Urinary bladder (tissue), 4 donors: ENCODE results near the gene ANKS1B. TPM values are rescaled to one million over a fixed set of nuclear protein-coding genes. Genes with fewer than 3 reads are reported as not detected.

Experiments
- DNase-seq: peaks from one replicate; pipeline ENCODE4 v3.0.0-alpha.2; 2015; ENCODE audit errors: extremely low spot score
- H3K27ac ChIP-seq: one replicate; pipeline ENCODE4 v1.5.1; 2013; ENCODE audit warnings: low read depth, mild to moderate bottlenecking, moderate library complexity
- H3K36me3 ChIP-seq: one replicate; pipeline ENCODE4 v1.6.1; 2013; ENCODE audit warnings: mild to moderate bottlenecking, moderate library complexity; ENCODE audit not compliant: insufficient read depth
- H3K4me1 ChIP-seq: one replicate; pipeline ENCODE4 v1.6.1; 2013; ENCODE audit warnings: mild to moderate bottlenecking, moderate library complexity; ENCODE audit not compliant: insufficient read depth
- H3K4me3 ChIP-seq: one replicate; pipeline ENCODE4 v1.5.1; 2013; ENCODE audit warnings: low read depth, low read length
- WGBS: extraction: QIAGEN DNeasy Blood & Tissue Kit; methylation state at CpG from one replicate; pipeline ENCODE4 v1.1.7; 2013; 5-methylcytosine and 5-hydroxymethylcytosine counted together
- polyA plus RNA-seq: library from polyadenylated mRNA; stranded (reverse); fragments of 200-250 nt; gene quantifications from one replicate; pipeline ENCODE4 v1.2.3, GENCODE V29; 2013
- total RNA-seq: library from RNA; depleted of rRNA; stranded (reverse); fragments of >200 nt; gene quantifications from one replicate; pipeline ENCODE4 v1.2.3, GENCODE V29; 2014
- donor health status: healthy with polysubstance abuse.
- donor health status: healthy.

ANKS1B gene
- total and polyA plus RNA-seq, 2 donors: 4.9 to 43.7 TPM

DNA sequence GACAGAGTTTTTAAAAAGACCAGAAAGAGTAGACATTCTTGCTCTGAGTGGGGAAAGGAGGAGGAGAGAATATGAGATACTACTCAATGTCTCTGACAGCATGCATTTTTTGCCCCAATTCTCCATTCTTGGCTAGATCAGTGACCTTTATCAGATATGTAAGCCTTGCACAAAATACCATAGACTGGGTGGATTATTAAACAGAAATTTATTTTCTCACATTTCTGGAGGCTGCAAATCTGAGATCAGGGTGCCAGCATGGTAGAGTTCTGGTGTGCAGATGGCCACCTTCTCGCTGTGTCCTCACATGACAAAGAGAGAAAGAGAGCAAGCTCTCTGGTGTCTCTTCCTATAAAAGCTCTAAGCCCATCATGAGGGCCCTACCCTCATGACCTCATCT lies 38.6 kb downstream of the ANKS1B start:
- Histone ChIP-seq H3K27ac (no peak overlapping the region), H3K4me3 (no peak overlapping the region), H3K36me3 (no peaks in the 10 kb centered on the region), H3K4me1 (no peaks in the 10 kb centered on the region)
- 90% methylated on average over 1 of the region's 1 CpG for WGBS
- no peak for DNase-seq

DNA sequence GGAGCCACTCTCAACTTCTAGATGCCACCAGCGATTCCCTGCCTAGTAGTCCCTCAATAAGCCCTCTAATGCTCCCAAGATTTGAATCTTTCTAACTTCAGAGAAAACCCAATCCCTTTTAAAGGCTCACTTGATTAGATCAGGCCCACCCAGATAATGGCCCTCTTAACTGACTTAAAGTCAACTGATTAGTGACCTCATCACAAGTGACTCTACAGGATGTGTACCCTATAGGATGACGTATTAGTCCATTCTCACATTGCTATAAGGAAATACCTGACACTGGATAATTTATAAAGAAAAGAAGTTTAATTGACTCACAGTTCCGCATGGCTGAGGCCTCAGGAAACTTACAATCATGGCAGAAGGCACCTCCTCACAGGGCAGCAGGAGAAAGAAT lies 49.1 kb downstream of the ANKS1B start:
- H3K4me3 ChIP-seq: no peak overlapping the region
- 84% methylated on average over 3 of the region's 3 CpGs for WGBS
- H3K36me3 ChIP-seq: no peaks in the 10 kb centered on the region
- H3K4me1 ChIP-seq: no peaks in the 10 kb centered on the region
- no peak for DNase-seq
- H3K27ac ChIP-seq: no peak overlapping the region

DNA sequence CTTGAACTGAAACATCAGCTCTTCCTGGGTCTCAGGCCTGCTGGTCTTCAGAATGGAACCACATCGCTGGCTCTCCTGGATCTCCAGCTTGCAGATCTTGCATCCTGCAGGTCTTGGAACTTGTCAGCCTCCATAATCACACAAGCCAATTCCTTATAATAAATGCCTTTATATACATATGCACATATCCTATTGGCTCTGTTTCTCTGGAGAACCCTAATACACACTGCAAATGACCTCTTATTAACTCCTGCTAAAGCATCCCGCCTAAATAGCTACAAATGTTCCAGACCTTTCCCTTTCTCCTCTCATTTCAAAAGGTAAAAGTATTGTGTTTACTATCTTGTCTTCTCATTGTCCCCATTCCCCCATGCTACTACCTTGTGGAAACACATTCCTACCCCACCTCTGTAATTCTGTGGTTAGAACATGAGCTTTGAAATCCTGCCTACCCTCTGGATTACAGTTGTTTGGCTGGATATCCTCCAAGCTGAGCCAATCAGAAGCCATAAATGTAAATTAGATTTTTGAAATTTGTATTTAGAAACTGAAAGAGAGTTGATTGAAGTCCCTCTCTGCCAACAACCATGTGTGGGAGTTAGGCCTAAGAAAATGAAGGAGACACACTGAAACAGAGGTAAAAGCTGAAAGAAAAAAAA lies 58.1 kb downstream of the ANKS1B start:
- DNase-seq: no peak
- WGBS: 94% methylated on average over 2 of the region's 2 CpGs
- H3K4me3 ChIP-seq: no peak overlapping the region
- no peak overlapping the region for H3K27ac ChIP-seq
- no peaks in the 10 kb centered on the region for H3K4me1 ChIP-seq
- no peaks in the 10 kb centered on the region for H3K36me3 ChIP-seq

DNA sequence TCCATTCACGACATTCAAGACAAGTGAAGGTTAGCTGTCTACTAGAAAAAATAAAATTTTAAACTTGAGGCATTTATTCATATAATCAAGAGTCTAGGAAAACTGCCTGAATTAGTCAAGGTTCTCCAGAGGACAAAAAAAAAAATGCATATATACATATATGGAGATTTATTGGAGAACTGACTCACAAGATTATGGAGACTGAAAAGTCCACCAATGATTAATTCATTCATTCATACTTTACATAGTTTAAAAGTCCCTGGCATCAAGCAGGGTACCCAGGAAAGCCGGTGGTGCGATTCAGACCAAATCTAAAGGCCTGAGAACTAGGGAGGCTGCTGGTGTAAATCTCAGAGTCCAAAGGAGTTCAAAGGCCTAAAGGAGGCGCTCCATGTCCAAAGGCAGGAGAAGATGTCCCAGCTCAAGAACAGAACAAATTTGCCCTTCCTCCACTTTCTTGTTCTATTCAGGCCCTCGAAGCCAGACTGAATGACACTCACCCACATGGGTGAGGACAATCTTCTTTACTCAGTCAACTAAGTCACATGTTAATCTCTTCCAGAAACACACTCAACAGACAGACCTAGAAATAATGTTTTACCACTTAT lies 64.3 kb downstream of the ANKS1B start:
- DNase-seq: no peak
- Histone ChIP-seq H3K4me3 (no peak overlapping the region), H3K36me3 (no peaks in the 10 kb centered on the region), H3K27ac (no peak overlapping the region), H3K4me1 (no peaks in the 10 kb centered on the region)
- 92% methylated on average over 5 of the region's 5 CpGs for WGBS

DNA sequence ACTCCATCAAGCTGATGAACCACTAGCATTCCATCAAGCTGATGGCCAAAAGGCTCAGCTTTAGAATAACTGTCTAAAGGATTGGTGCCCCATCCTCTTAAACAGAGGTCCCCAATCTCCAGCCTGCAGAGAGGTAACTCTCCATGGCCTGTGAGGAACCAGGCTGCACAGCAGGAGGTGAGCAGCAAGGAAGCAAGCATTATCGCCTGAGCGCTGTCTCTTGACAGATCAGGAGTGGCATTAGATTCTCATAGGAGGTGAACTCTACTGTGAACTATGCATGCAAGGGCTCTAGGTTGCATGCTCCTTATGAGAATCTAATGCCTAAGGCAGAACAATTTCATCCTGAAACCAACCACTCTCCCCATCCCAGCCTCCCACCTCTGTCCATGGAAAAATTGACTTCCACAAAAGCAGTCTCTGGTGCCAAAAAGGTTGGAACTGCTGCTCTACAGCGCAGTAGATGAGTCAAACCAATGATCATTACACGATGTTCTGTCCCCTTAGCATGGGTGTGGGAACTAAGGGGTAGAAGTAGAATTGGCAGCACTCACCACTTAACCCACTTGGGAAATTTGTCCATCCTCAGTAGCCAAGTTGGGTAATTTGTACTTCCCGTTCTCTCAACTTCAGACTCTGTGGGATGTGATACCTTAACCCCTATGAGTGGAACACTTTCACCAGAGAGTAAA lies 66.9 kb downstream of the ANKS1B start:
- H3K36me3 ChIP-seq: no peaks in the 10 kb centered on the region
- DNase-seq: no peak
- 86% methylated on average over 5 of the region's 5 CpGs for WGBS
- no peak overlapping the region for H3K27ac ChIP-seq
- H3K4me1 ChIP-seq: no peaks in the 10 kb centered on the region
- H3K4me3 ChIP-seq: no peak overlapping the region

DNA sequence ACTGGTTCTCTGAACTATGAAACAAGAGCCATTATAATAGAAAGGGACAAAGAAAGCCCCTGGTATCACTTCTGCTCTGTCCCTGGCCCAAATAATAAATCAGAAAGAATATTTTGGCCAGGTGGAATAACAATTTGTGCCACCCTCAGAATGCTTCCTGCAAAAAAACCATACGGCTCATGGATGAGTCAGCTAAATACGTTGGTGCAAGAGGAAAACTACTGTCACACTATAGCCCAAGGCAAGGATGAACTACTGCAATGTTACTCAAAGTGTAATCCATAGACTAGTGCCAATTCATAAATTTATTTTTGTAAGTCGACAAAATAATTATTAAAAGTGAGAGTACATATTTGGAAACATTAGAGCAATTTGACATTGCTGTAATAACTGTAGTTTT lies 68.2 kb downstream of the ANKS1B start:
- WGBS: 84% methylated on average over 3 of the region's 3 CpGs
- H3K4me3 ChIP-seq: no peak overlapping the region
- no peaks in the 10 kb centered on the region for H3K4me1 ChIP-seq
- DNase-seq: no peak
- no peaks in the 10 kb centered on the region for H3K36me3 ChIP-seq
- H3K27ac ChIP-seq: no peak overlapping the region

DNA sequence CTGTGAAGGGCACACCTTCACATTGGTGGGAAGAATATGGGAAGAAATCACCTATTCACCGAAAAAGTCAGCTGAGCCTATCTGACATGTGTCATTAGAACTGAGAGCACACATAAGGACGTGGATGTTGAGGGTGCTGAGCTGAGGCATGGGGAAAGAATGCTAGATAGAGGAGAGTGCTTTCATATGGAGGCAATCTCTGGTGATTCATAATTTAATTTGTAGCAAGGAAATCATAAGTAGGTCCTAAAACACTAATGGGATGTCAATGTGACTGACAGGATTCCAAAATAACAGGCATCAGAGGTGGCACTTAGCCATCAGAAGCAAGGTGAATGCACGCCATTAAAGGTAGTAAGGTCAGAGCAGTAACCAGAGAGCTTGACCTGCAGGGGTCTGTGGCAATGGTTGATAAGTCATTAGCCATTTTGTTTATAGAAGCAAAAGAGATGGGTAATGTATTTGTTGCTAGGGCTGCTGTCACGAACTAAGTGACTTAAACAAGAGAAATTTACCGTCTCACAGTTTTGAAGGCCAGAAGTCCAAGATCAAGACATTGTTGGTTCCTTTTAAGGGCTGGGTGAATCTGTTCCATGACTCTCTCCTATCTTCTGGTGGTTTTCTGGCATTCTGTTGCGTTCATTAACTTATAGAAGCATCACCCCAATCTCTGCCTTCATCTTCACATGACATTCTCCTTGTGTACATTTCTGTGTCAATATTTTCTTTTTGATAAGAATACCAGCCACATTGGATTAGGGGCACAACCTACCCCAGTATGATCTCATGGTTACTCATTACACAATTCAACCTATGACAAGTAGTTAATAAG lies 69.3 kb downstream of the ANKS1B start:
- no peaks in the 10 kb centered on the region for H3K4me1 ChIP-seq
- H3K27ac ChIP-seq: no peak overlapping the region
- WGBS: 90% methylated on average over 6 of the region's 6 CpGs
- no peak for DNase-seq
- no peak overlapping the region for H3K4me3 ChIP-seq
- no peaks in the 10 kb centered on the region for H3K36me3 ChIP-seq

DNA sequence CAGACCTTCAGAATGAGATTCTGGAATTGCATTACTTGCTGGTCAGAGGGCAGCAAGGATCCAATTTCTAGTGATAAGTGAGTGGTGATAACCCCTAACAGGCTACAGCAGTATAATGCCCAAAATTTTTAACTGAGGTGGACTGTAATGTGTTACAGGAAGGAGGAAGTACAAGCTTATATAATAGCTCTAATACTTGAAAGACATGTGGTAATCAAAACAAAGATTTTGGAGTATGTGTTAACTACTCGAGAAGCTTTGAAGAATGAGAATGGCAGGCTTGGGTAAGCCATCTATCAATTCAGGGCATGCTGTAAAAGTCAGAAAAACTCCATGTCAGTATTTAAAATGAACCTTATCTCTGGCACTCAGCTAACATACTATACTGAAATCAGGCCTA lies 70.5 kb downstream of the ANKS1B start:
- Histone ChIP-seq H3K36me3 (no peaks in the 10 kb centered on the region), H3K4me1 (no peaks in the 10 kb centered on the region), H3K27ac (no peak overlapping the region), H3K4me3 (no peak overlapping the region)
- no peak for DNase-seq
- WGBS: 29% methylated on average over 1 of the region's 1 CpG

DNA sequence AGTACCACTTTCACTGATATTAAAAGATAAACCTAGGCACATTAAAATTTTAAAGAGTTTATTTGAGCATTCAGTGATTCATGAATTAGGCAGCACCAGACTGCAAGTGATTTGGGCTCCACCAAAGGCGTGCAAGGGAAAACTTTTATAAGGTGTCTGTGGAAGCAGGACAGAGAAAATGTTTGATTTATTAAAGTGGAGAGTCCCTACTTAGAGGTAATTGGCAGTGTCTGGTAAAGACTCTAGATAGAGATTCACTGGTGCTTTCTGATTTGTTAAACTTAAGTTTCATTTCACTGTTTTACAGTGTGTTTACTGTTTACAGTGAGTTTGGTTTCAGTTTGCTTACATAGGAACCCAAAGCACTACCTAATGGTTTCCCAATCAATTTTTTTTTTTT lies 72.8 kb downstream of the ANKS1B start:
- 40% methylated on average over 1 of the region's 1 CpG for WGBS
- H3K4me3 ChIP-seq: no peak overlapping the region
- no peak overlapping the region for H3K27ac ChIP-seq
- H3K36me3 ChIP-seq: no peaks in the 10 kb centered on the region
- DNase-seq: no peak
- H3K4me1 ChIP-seq: no peaks in the 10 kb centered on the region

DNA sequence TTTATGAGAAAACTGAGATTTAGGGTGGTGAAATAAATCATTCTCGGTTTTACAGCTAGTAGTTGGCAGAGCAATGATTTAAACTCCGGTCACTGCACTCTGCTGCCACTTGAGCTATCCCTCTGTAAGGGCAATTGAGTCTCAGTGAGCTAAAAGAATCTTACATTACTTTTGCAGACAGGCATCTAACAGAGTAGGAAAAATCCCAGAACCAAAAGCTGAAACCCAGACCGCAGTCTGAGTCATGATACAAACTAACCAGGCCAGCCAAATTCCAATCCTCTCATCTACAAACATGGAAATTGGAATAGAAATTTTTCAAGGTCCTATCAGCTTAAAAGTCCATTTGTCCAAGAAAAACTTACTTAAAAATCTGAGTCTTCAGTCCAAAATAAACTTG lies 73.7 kb downstream of the ANKS1B start:
- Histone ChIP-seq H3K4me3 (no peak overlapping the region), H3K36me3 (no peaks in the 10 kb centered on the region), H3K4me1 (no peaks in the 10 kb centered on the region), H3K27ac (no peak overlapping the region)
- no peak for DNase-seq
- WGBS: 18% methylated on average over 3 of the region's 3 CpGs

DNA sequence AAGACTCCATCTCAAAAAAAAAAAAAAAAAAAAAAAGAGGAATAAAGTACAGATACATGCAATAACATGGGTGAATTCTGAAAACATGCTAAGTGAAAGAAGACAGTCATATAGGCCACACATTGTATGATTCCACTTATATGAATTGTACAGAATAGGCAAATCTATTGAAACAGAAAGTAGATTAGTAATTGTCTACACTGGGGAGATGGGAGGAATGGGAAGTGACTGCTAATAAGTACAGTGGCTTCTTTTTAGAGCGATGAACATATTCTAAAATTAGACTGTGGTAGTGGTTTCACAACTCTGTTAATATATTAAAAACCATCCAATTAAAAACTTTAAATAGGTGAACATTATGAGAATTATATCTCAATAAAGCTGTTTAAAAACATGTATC lies 74.4 kb downstream of the ANKS1B start:
- Histone ChIP-seq H3K36me3 (no peaks in the 10 kb centered on the region), H3K4me3 (no peak overlapping the region), H3K4me1 (no peaks in the 10 kb centered on the region), H3K27ac (no peak overlapping the region)
- no peak for DNase-seq
- WGBS: 57% methylated on average over 1 of the region's 1 CpG

DNA sequence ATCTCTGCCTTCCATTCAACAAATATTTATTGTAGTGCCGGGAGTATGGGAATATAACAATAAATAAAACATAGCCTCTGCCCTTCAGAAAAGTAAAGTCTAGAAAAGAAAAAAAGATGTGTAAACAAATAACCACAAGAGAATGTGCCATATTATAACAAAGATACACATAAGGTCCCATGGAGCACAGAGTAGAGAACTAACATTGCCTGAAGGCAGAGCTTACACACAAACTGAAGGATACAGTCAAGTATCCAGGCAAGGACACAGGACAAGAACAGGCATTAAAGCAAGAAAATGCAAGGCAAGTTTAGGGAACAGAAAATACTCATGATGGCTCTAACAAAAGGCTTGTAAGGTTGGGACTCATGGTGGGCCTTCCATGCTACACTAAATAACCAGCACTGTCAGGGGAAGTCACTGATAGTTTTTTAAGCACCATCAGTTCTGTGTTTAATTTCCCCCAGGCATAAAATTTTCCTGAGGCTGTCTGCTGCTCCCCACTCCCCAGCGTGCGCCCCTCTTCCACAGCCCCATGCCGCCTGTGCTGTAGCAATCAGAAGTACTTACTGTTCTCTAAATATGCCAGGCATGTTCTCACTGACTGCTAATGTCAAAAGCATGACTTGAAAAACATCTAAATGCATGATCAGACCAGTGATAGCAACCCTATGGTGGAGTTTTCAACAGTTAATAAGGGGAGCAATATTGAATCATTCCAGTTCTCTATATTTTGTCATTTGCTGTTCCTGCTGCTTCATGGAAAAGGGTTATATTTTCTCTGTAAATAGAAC lies 77.8 kb downstream of the ANKS1B start:
- H3K36me3 ChIP-seq: no peaks in the 10 kb centered on the region
- no peak for DNase-seq
- 53% methylated on average over 4 of the region's 4 CpGs for WGBS
- H3K27ac ChIP-seq: no peak overlapping the region
- no peaks in the 10 kb centered on the region for H3K4me1 ChIP-seq
- no peak overlapping the region for H3K4me3 ChIP-seq

DNA sequence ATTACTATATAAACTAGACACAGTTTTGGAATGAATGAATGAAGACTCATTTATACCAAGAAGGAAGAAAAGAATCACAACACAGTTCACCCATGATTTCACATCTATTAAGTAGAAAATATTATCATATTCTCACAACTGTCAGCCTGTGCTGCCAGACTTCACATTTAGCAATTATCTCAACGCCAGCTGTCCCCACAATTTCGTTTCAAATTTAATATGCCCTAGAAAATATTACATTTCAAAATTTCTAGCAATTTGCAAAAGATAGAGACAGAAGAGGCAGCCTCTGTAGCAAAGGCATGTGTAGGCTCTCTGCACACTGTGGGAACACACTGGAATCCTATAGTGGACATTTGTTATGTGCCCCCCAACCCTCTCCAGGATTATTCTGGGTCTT lies 83.6 kb downstream of the ANKS1B start:
- no peak overlapping the region for H3K27ac ChIP-seq
- DNase-seq: no peak
- WGBS: 37% methylated on average over 2 of the region's 2 CpGs
- no peaks in the 10 kb centered on the region for H3K36me3 ChIP-seq
- no peak overlapping the region for H3K4me3 ChIP-seq
- no peaks in the 10 kb centered on the region for H3K4me1 ChIP-seq
